Skin epidermis (tissue), 12 donors: ENCODE results near the gene UBE2J2.

Experiments used
- H3K27ac ChIP-seq, 21 experiments: fragments of 200-600 bp; sonication (generic) in 11 of 21; one replicate each; pipeline ENCODE4 v1.5.0; 2020; ENCODE audit warnings: mild to moderate bottlenecking in 3 of 21, inconsistent platforms in 2 of 21, moderate library complexity in 2 of 21
- H3K4me3 ChIP-seq, 7 experiments: fragments of 200-600 bp; sonication (generic) in 2 of 7; one replicate each; pipeline ENCODE4 v1.5.0; 2020; ENCODE audit warnings: inconsistent platforms in 2 of 7, mild to moderate bottlenecking in 2 of 7, moderate library complexity in 1 of 7

Gene UBE2J2

DNA sequence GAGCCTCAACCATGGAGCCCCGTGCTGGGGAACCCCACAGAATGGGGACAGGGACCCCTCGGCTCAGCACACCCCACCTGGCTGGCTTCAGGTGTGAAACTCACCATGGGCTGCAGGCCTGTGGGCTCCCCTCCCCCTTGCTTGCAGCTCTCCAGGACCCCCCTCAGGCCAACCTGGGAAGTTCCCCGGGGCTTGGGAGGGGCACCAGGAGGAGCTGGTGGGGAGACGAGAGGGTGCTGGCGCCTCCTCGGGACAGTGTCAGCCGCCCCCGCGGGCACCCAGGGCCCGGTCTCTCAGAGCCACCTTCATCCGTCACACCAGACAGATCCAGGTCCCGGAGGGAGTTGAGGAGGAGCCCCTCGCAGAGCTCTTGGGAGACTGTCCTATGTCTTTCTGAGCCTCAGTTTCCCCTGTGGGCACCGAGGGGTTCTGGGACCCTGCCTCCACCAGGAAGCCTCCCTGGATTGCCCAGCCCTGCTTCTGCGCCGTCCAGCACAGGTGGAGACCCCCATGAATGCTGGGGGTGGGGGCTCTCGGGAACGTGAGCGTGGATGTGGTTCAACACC, 66.6 kb downstream of the UBE2J2 start:
- Histone ChIP-seq H3K4me3 (peak overlapping the region in 4 of 7 experiments; percentile 24 to 42 (median 38)), H3K27ac (peak overlapping the region in 10 of 21 experiments; percentile 45 to 86 (median 75))

DNA sequence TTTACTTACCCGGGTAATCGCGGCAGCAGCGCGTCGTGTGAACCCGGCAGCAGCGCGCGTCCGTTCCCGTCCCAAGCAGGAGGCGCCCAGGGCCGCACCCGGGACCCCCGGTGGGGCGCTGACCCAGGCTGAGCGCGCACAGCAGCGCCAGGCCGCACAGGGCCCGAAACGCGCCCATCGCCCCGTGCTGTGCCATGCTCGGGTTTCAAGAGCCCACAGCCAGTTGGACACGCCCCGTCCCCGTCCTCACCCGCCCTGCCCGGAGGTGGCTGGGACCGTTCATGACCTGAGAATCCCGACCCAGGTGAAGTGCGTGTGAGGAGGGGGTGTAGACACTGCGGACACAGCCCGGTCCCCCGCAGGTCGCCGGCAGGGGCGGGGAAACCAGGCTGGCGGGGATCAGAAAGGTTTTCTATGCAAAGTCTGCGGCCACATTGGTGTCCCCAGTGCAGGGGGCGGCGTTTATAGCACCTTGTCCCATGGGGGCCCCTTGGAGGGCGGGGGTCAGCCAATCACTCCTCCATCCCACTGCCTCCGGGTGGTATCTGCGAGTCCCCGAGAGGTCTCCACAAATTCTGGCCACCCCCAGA, 67.2 kb downstream of the UBE2J2 start, which contains the start of gene TNFRSF18:
Gene TNFRSF18 (minus strand): TSS at position 217 of the 590 bp plus-strand sequence. CDS start 21 bp downstream, at position 196.
- Histone ChIP-seq H3K4me3 (peak within 1 kb of the TSS; percentile 20 to 50 (median 42)), H3K27ac (peak within 1 kb of the TSS in 19 of 21 experiments; percentile 25 to 86 (median 68))

DNA sequence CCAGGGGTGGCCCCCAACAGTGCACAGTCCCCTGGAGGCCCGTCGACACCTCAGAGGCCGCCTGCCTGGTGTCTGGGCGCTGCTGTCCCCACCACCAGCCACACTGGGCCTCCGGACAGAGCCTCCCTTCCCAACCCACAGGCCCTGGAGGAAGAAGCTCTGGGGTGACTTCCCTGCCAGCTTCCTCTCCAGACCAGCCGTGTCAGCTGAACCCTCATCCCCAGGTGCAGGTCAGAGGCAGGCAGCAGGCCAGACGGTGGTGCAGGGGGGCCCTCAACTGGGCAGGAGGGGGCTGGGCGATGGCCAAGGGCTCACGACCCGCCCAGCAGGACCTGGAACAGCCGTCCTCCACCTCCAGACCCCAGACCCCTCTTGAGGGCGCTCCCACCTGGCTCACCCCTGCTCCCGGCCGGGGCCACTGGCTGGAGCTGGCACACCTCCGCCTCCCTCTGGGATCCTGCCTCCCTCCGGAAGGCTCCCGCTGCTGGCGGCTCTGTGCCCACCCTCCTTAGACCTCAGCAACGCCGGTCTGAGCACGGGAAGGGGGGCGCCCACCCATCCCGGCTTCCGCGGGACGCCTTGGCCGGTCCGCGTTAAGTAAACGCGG, 67.8 kb downstream of the UBE2J2 start:
- peak overlapping the region; percentile 20 to 50 (median 42) for H3K4me3 ChIP-seq
- H3K27ac ChIP-seq = peak overlapping the region in 19 of 21 experiments; percentile 25 to 86 (median 68)

DNA sequence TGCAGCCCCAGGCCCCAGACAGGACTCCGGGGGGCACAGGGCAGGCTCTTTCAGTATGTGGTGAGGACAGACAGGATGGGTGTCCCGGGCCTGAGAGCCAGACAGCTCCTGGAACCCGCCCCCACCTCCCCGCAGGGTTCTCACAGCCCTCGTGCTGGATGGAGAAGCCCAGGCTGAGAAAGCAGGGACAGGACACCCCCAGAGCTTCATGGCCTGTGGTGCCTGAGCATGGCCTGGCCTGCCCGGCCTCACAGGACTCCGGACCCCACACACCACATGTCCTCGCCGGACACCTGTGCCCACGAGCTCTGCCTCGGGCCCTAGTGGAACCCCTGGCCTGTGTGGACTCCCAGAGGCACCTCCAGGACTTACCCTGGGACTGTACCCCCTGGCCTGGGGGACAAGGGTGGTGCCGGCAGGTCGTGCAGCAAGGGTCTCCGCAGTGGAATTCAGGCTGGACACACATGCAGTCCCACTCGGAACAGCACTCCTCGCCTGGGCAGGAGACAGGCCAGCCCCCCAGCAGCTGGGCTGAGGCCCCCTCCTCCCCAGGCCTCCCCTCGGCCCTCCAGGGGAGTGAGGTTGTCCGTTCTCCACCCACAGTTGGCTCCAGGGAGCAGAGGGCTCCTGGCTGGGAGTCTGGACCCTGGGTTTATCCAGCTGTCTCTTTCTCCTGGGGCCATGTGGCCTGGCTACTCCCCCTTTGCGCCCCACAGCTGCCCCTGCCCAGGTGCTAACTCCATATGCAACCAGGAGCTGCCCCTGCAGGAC, 68.5 kb downstream of the UBE2J2 start:
- Histone ChIP-seq H3K4me3 (peak overlapping the region in 6 of 7 experiments; percentile 24 to 50 (median 42)), H3K27ac (peak overlapping the region in 12 of 21 experiments; percentile 17 to 86 (median 72))

DNA sequence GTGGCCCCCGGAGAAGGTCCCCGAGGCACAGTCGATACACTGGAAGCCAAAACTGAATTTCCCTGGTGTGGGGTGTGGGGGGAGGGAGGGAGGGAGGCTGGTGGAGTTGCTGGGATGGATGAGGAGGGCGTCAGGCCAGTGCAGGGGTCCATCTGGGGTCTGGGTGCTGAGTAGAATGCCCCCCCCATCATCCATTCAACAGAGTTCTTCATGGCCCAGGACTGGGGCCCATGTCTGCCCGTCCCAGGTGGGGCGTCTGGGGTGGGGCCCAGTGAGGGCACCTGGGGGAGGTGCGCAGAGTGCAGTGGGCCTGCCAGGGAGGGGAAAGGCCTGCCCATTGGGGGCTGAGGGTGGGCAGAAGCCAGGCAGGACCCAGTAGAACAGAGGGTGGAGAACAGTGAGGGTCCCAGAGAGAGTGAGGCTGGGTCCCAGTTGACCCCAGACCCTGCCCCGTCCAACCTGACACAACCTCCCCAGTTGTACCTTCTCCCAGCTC, 69.2 kb downstream of the UBE2J2 start:
- no peak overlapping the region for H3K4me3 ChIP-seq
- peak overlapping the region in 1 of 21 experiments; percentile 27 for H3K27ac ChIP-seq
